ENCODE results near the gene KRTAP12-2.

GRCh38 chr21:44696572-44696971 is 29.8 kb upstream of the KRTAP12-2 start:
- TF ChIP-seq CTCF (IDR thresholded peaks at IDR 0.05) = no peak
- TF ChIP-seq POLR2A (IDR thresholded peaks at IDR 0.05) = no peak
